Brain microvascular endothelial cell (primary cell): ENCODE results near the gene BRD2.

Source experiments
- DNase-seq: peaks from one replicate; pipeline ENCODE4 v3.0.0-alpha.2; 2020
- H3K27ac ChIP-seq: fragments of 250-450 bp; sonication (Bioruptor Pico); 2 replicates; pipeline ENCODE4 v1.5.1; 2020; ENCODE audit warnings: mild to moderate bottlenecking, moderate library complexity
- H3K27me3 ChIP-seq: fragments of 250-450 bp; sonication (Bioruptor Pico); replicated peaks from 2 replicates; pipeline ENCODE4 v1.5.1; 2020; ENCODE audit warnings: mild to moderate bottlenecking
- H3K36me3 ChIP-seq: fragments of 250-450 bp; sonication (Bioruptor Pico); replicated peaks from 2 replicates; pipeline ENCODE4 v1.5.1; 2020; ENCODE audit warnings: mild to moderate bottlenecking
- H3K4me3 ChIP-seq: 2 replicates; pipeline ENCODE4 v1.5.1; 2011; ENCODE audit warnings: low read depth, mild to moderate bottlenecking, control low read depth, low read length, moderate library complexity
- in situ Hi-C: cut with HindIII; loops from 2 replicates; pipeline ENCODE4 v1.10.0; 2017; ENCODE audit warnings: low sequenced_read_pairs, low pct_ligation_motif_present
- TF ChIP-seq, protein P1 (sequence below): IDR thresholded peaks from 2 replicates; pipeline ENCODE4 v1.5.1; 2011; ENCODE audit warnings: low read depth, mild to moderate bottlenecking, moderate library complexity, low read length, control low read depth, inconsistent platforms; ENCODE audit errors: missing control alignments

The BRD2 gene

DNA sequence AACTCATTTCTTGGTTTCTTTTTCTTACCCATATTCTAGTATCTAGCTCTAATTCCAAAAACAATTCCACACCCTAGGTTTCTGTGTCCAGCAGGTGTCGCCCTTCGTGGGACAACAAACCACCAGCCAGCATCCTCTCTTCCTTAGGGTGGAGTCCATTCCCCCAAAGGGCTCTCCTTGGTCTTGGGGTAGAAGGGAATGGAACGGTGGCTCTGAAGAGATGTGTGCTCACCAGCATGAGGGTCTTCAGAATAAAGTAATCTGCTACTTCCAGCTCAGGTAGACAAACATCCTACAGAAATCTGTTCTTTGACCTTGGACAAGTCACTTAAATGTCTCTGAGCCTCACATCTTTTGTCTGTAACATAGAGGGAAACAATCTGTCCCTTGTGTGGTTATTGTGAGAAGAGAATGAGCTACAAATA, 34.7 kb upstream of the BRD2 start:
- TF ChIP-seq, protein P1, sequence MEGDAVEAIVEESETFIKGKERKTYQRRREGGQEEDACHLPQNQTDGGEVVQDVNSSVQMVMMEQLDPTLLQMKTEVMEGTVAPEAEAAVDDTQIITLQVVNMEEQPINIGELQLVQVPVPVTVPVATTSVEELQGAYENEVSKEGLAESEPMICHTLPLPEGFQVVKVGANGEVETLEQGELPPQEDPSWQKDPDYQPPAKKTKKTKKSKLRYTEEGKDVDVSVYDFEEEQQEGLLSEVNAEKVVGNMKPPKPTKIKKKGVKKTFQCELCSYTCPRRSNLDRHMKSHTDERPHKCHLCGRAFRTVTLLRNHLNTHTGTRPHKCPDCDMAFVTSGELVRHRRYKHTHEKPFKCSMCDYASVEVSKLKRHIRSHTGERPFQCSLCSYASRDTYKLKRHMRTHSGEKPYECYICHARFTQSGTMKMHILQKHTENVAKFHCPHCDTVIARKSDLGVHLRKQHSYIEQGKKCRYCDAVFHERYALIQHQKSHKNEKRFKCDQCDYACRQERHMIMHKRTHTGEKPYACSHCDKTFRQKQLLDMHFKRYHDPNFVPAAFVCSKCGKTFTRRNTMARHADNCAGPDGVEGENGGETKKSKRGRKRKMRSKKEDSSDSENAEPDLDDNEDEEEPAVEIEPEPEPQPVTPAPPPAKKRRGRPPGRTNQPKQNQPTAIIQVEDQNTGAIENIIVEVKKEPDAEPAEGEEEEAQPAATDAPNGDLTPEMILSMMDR, result peak; percentile 86
- H3K36me3 ChIP-seq, result no peaks in the 10 kb centered on the region
- no peak overlapping the region for H3K27ac ChIP-seq
- in situ Hi-C loops, result no loop called here
- H3K4me3 ChIP-seq, result no peak overlapping the region
- peak; percentile 74 for DNase-seq
- peaks cover 21% of the 10 kb centered on the region for H3K27me3 ChIP-seq

DNA sequence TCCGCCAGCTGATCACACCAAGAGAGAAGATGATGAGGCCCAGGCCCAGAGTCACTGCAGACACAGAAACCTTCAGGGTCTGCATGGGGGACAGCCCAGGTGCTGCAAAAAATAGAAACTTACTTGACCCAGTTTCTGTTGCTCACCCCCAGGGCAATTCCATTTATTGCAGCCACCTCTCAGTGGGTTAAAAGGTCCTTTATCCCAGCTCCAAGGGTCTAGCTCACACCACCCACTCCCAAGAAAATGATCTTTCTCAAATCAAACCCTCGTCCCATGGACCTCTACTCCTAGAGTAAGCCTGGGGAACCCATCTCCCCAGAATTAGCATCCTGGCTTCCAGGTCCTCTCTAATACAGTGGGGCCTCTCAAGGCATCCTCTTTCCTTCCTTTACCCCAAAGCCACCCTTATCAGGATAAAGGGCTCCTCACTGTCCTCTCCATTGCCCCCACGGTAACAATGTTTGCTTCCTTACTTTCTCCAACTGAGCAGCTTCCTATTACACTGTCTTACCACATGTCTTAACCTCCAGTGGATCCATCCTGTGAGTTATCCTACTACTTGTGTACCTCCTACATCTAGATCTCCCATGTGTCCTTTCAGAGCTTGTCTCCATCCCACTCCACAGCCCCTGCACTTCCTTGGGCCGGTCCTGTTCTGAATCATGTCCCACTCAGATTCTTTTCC, 32.7 kb upstream of the BRD2 start:
- Histone ChIP-seq H3K27me3 (peaks cover 24% of the 10 kb centered on the region), H3K36me3 (no peaks in the 10 kb centered on the region), H3K27ac (no peak overlapping the region), H3K4me3 (no peak overlapping the region)
- in situ Hi-C loops, result no loop called here
- TF ChIP-seq, protein P1, result no peak
- DNase-seq, result no peak

DNA sequence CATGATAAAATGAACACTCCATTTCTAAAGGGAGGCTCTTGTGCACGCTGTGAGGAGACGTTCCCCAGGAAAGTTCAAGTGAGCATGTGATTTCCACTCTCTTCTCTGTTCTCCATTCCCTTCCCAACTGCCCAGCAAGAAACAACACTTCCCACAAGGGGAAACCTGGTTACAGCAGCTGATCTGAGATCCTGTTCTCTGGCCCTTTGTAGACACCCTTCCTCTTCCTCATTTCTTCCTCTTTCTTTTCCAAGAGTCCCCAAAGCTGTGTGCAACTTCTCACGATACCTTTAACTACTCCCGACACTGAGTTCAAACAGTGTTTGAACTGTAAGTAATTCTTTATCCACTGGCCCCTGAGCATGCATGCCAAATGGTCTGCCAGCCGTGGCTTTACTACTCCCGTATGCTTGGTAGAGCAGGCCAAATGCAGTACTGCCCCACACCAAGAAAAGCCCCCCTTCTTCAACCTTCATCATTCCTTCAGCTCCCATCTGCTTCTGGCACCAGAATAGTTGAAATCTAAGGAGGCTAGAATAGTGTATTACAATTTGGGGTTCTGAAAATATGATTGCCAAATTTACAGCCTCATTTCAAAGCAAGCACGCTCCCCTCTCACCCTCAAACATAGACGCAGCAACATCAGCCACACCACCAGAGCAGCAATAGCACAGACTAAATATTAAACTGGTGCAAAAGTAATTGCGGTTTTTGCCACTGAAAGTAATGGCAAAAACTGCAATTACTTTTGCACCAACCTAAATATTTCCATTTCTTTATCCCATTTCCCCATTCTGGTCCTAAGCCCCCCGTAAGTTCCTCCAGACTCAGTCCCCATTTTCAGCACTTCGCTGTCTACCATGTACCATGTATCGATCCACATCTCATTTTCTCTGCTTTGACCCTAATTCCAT, 31.9 kb upstream of the BRD2 start:
- no peak overlapping the region for H3K27ac ChIP-seq
- peaks cover 20% of the 10 kb centered on the region for H3K27me3 ChIP-seq
- in situ Hi-C loops, result no loop called here
- DNase-seq, result no peak
- no peak overlapping the region for H3K4me3 ChIP-seq
- no peaks in the 10 kb centered on the region for H3K36me3 ChIP-seq
- TF ChIP-seq, protein P1, result no peak

DNA sequence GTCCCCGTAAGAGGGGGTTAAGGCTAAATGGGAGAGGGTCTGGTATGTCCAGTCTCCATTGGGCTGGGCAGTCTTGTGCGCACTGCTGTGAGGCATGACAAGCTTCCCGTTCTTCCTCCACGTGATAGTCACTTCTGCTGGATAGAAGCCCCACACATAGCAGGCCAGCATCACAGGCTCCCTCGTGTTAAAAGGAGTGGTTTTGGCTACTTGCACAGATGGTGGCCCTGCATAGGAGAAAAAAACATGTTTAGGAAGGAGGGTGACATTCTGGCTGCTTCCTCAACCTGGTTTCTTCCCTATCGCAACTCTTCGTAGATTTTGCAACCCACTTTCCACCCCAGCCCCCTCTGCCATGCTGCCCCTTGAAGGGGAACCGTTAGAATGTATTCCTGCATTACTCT, 31.2 kb upstream of the BRD2 start:
- H3K27me3 ChIP-seq, result peaks cover 20% of the 10 kb centered on the region
- no peak overlapping the region for H3K4me3 ChIP-seq
- no peaks in the 10 kb centered on the region for H3K36me3 ChIP-seq
- TF ChIP-seq, protein P1, result no peak
- in situ Hi-C loops, result no loop called here
- no peak overlapping the region for H3K27ac ChIP-seq
- no peak for DNase-seq

DNA sequence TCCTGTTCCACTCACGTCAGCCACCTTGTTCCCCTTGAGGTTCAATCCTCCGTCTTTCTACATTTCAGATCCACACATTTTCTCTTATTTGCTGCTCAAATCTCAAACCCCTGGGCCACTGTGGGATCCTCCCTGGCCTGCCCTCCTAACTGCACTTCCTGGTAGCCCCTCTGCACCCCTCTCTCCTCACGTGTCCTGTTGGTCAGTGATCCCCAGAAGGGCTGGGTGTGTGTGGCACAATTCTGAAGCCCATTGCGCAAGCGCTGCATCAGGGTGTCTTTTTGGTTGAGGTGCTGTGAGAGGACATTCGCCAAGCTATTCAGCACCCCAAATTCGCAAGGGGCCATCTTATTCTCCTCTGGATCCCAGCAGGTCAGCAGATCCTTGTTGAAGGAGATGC, 29.9 kb upstream of the BRD2 start:
- Histone ChIP-seq H3K4me3 (no peak overlapping the region), H3K36me3 (no peaks in the 10 kb centered on the region), H3K27me3 (peaks cover 20% of the 10 kb centered on the region), H3K27ac (no peak overlapping the region)
- in situ Hi-C loops, result no loop called here
- TF ChIP-seq, protein P1, result no peak
- no peak for DNase-seq
